ENCODE data around the gene CHRNA9. TPM values are rescaled to one million over a fixed set of nuclear protein-coding genes. Genes with fewer than 3 reads are reported as not detected.

CHRNA9 gene
- total RNA-seq, 2 experiments from 2014 or later: not detected

GRCh38 chr4:40308528-40309122 is 26.5 kb upstream of the CHRNA9 start:
- H3K4me2 ChIP-seq (ENCODE audit: low read length): peak overlapping the region; percentile 88
- no peak for TF ChIP-seq EZH2phosphoT487 (IDR thresholded peaks at IDR 0.05; ENCODE audit: borderline replicate concordance, low read depth, low read length)
- no peak for TF ChIP-seq CTCF (conservative IDR thresholded peaks at IDR 0.05; ENCODE audit: low read length)
- intact Hi-C loops (cut with micrococcal nuclease; ENCODE audit: unreplicated experiment): loop anchor here (1.0 to 10.0 kb wide), 9 partner anchors 64 to 784 kb away; partner anchors contain the start of genes N4BP2, PDS5A, RHOH and UBE2K
- H3K36me3 ChIP-seq (ENCODE audit: insufficient read depth, low read length): no peaks in the 10 kb centered on the region; the same call in 1 of the 2 replicates
- peak overlapping the region; percentile 75; the same call in 1 of the 2 replicates for H2AFZ ChIP-seq (ENCODE audit: low read length)
- H3K4me3 ChIP-seq (ENCODE audit: low read depth, low read length, poor library complexity, severe bottlenecking): peak overlapping the region; percentile 58
- ChIA-PET CTCF (ENCODE audit: unreplicated experiment) (interaction anchor here (1.3 to 2.0 kb wide), 3 partner anchors 101 to 253 kb away, joined by 3 to 11 read pairs (median 6); partner anchors contain the start of gene N4BP2), POLR2A (interaction anchor here (0.7 to 4.3 kb wide), 13 partner anchors 8 to 657 kb away, joined by 3 to 48 read pairs (median 6); partner anchors contain the start of gene RHOH)
- peaks cover 4% of the 10 kb centered on the region; the same call in 1 of the 2 replicates for H3K79me2 ChIP-seq (ENCODE audit: insufficient read depth, low read depth, low read length)
- peaks cover 8% of the 10 kb centered on the region for H3K9me3 ChIP-seq (ENCODE audit: low read length)
- H4K20me1 ChIP-seq (ENCODE audit: insufficient read depth, low read length): no peaks in the 10 kb centered on the region
- peak overlapping the region; percentile 90 for H3K27ac ChIP-seq (ENCODE audit: low read depth, low read length, poor library complexity, severe bottlenecking)
- DNase-seq (ENCODE audit: low spot score): no peak
- no TSS peak for BruUV-seq (replicated peaks)
- no peaks in the 10 kb centered on the region for H3K9me2 ChIP-seq (ENCODE audit: insufficient read depth, low read length)
- peaks cover 59% of the 10 kb centered on the region for H3K4me1 ChIP-seq (ENCODE audit: insufficient read depth, low read length, poor library complexity, severe bottlenecking)

- Histone ChIP-seq H4K20me1 (ENCODE audit: insufficient read depth, low read length) (no peaks in the 10 kb centered on the region), H3K4me3 (ENCODE audit: low read depth, low read length, poor library complexity, severe bottlenecking) (peak overlapping the region; percentile 58), H3K9me2 (ENCODE audit: insufficient read depth, low read length) (no peaks in the 10 kb centered on the region), H3K9me3 (ENCODE audit: low read length) (peaks cover 6% of the 10 kb centered on the region), H2AFZ (ENCODE audit: low read length) (peak overlapping the region; percentile 75; the same call in 1 of the 2 replicates), H3K4me1 (ENCODE audit: insufficient read depth, low read length, poor library complexity, severe bottlenecking) (peaks cover 55% of the 10 kb centered on the region), H3K4me2 (ENCODE audit: low read length) (peak overlapping the region; percentile 88), H3K36me3 (ENCODE audit: insufficient read depth, low read length) (no peaks in the 10 kb centered on the region; the same call in 1 of the 2 replicates), H3K27ac (ENCODE audit: low read depth, low read length, poor library complexity, severe bottlenecking) (peak overlapping the region; percentile 90), H3K79me2 (ENCODE audit: insufficient read depth, low read depth, low read length) (0 out of 2 replicates have a peak, but pooled peaks cover 4% of the 10 kb centered on the region)
- TF ChIP-seq CTCF (conservative IDR thresholded peaks at IDR 0.05; ENCODE audit: low read length) (peak; percentile 96), EZH2phosphoT487 (IDR thresholded peaks at IDR 0.05; ENCODE audit: borderline replicate concordance, low read depth, low read length) (no peak)
- intact Hi-C loops (cut with micrococcal nuclease; ENCODE audit: unreplicated experiment): loop anchor here (1.0 to 10.0 kb wide), 9 partner anchors 65 to 785 kb away; partner anchors contain the start of genes N4BP2, PDS5A, RHOH and UBE2K
- CTCF ChIA-PET (ENCODE audit: unreplicated experiment): interaction anchor here (0.7 kb wide), 1 partner anchor 61 kb away, joined by 3 read pairs; no protein-coding TSS in a partner anchor
- peak; percentile 90 for DNase-seq (ENCODE audit: low spot score)
- BruUV-seq (replicated peaks): no TSS peak
- POLR2A ChIA-PET: interaction anchor here (0.7 to 4.3 kb wide), 9 partner anchors 12 to 253 kb away, joined by 3 to 48 read pairs (median 5); partner anchors contain the start of genes N4BP2 and RHOH
Measured at GRCh38 chr4:40309250-40309774, 25.8 kb upstream of the CHRNA9 start.
